Choroid plexus epithelial cell (primary cell): ENCODE data around the gene COL1A1.
A peak's percentile ranks its signal among the peaks of the same experiment; 100 is the strongest.

ENCODE experiments used
- DNase-seq: peaks from one replicate; pipeline ENCODE4 v3.0.0-alpha.2; 2010; ENCODE audit warnings: low read depth
- H3K4me3 ChIP-seq: 2 replicates; pipeline ENCODE4 v1.5.1; 2011; ENCODE audit warnings: low read depth, mild to moderate bottlenecking, control low read depth, low read length, moderate library complexity
- CTCF ChIP-seq: conservative IDR thresholded peaks from 2 replicates; pipeline ENCODE4 v1.5.1; 2011; ENCODE audit warnings: low read depth, mild to moderate bottlenecking, control low read depth, inconsistent platforms, low read length, moderate library complexity

Gene COL1A1

GRCh38 chr17:50237901-50238300 is 36.5 kb upstream of the COL1A1 start:
- DNase-seq, result no peak
- TF ChIP-seq CTCF, result no peak
- no peak overlapping the region for H3K4me3 ChIP-seq

GRCh38 chr17:50234581-50234980 is 33.1 kb upstream of the COL1A1 start:
- no peak overlapping the region for H3K4me3 ChIP-seq
- no peak for DNase-seq
- no peak for TF ChIP-seq CTCF

GRCh38 chr17:50225701-50226240 is 24.3 kb upstream of the COL1A1 start:
- no peak for DNase-seq
- no peak overlapping the region for H3K4me3 ChIP-seq
- TF ChIP-seq CTCF, result no peak

- DNase-seq, result no peak
- TF ChIP-seq CTCF, result no peak
- no peak overlapping the region for H3K4me3 ChIP-seq
These were observed 21.5 kb upstream of the COL1A1 start for GRCh38 chr17:50222922-50223321.

- no peak for DNase-seq
- no peak overlapping the region for H3K4me3 ChIP-seq
- TF ChIP-seq CTCF, result no peak
These were observed 20.6 kb upstream of the COL1A1 start for GRCh38 chr17:50221864-50222545.

GRCh38 chr17:50221266-50221863 is 19.9 kb upstream of the COL1A1 start:
- DNase-seq, result peak; percentile 86
- H3K4me3 ChIP-seq, result no peak overlapping the region
- no peak for TF ChIP-seq CTCF

GRCh38 chr17:50220811-50221210 is 19.4 kb upstream of the COL1A1 start:
- no peak overlapping the region for H3K4me3 ChIP-seq
- no peak for DNase-seq
- TF ChIP-seq CTCF, result no peak
